Brain pericyte (primary cell): Measurements from ENCODE around the gene DBNDD1.

Experiments
- DNase-seq: peaks from one replicate; pipeline ENCODE4 v3.0.0-alpha.2; 2012; ENCODE audit warnings: low read depth, low spot score

DBNDD1 gene

GRCh38 chr16:89962754-89963498 is 56.3 kb downstream of the DBNDD1 start:
- DNase-seq, result no peak

GRCh38 chr16:89961920-89962319 is 57.3 kb downstream of the DBNDD1 start:
- DNase-seq, result no peak

- DNase-seq, result no peak
These were observed 58.3 kb downstream of the DBNDD1 start for GRCh38 chr16:89960966-89961365.

DNA sequence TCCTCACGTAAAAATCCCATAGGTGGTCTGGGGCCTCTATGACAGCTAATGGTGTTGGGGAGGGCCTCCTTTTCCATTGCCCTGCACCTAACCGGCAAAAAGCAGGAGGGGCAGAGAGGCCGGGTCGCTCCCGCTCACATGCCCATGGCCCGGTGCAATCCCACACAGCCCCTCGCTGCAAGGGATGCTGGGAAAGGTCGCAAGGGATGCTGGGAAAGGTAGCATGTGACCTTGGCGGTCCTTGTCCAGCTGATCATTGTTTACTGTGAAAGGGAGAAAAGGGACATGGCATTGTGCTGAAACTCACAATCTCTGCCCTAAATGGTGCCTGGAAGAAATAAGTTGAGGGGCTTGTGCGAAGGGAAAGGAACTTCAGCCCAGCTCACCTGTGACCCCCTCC is 60.7 kb downstream of the DBNDD1 start:
- no peak for DNase-seq

DNA sequence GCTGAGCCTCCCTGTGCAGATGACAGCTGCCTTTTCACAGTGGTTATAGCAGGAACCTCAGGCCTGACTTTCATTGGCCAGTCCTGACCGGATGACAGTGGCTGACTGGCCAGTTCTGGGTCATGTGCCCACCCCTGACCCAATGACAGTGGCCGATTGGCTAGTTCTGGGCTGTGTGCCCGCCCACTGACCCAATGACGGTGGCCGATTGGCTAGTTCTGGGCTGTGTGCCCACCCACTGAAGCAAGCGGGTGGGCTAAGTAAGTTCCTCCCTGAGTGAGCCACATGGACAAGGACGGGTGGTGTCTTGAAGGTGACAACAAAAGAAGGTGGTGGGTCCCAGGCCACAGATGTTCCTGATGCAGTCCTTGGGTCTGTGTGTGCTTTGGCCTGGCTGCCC is 61.2 kb downstream of the DBNDD1 start:
- no peak for DNase-seq

GRCh38 chr16:89957216-89957785 is 62.0 kb downstream of the DBNDD1 start:
- no peak for DNase-seq

DNA sequence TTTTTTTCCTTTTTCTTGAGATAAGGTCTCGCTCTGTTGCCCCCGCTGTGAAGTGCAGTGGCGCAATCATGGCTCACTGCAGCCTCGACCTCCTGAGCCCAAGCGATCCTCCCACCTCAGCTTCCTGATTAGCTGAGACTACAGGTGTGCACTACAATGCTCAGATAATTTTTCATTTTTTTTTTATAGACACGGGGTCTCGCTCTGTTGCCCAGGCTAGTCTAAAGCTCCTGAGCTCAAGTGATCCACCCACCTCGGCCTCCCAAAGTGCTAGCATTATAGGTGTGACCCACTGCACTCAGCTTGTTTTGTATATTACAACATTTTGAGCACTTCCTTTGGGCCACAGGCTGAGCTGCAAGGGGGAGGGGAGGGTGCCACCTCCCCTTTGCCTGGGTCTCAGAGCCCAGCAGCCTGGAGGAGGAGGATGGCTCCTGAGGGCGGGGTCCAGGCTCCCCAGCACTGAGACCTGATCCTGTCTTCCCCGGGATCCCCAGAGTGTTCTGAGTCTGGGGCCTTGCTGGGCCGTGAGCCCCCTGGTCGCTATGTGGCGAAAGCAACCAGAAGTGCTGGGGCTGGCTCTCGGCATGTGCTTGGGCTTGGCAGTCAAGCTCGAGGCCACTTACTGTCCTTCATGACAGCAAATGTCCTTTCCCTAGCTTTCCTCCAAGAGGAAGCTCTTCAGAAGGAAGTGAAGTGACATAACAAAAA is 62.6 kb downstream of the DBNDD1 start:
- no peak for DNase-seq

DNA sequence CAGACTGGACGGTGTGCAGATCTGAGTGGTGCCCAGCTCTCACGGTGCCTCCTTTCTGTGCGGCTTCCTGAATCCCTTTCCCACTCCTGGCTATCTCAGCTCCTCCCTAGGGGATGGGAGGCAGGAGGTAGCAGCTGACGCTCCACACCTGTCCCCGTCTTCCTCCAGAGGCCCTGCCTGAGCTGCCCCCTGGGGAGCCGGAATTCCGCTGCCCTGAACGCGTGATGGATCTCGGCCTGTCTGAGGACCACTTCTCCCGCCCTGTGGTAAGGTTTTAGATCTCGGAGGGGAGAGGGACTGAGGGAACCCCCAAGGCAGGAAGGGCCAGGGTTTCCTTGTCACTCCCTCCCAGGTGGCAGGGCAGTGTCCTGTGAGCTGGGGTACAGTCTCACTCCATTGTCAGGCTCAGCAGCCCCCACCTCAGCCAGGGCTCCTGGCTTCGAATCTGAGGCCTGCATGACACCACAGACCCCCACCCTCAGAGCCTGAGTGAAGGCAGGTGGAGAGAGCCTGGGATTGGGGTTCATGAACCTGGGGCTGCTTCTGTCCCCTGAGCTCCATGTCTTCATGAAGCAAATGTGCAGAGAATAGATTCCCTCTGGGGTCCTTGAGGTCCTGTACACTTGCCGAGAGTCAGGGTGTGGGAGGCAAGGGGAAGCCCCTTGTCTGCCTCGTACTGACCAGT is 64.1 kb downstream of the DBNDD1 start:
- no peak for DNase-seq
